CD14-positive monocyte (primary cell): ENCODE data around the gene KIAA0408. TPM values are rescaled to one million over a fixed set of nuclear protein-coding genes. Genes with fewer than 3 reads are reported as not detected.

Experiments used
- DNase-seq, 3 donors: peaks; one replicate each; pipeline ENCODE4 v3.0.0-alpha.2; 2011 to 2022
- H2AFZ ChIP-seq: 2 replicates; pipeline ENCODE4 v1.6.0; 2012; ENCODE audit warnings: mild to moderate bottlenecking, low read depth, low read length, inconsistent platforms; ENCODE audit not compliant: insufficient read depth, poor library complexity, severe bottlenecking
- H3K27ac ChIP-seq, 2 donors: 1 replicate in 1 of 2; 2 replicates in 1 of 2; pipeline ENCODE4 v1.5.1; 2012 to 2013; ENCODE audit warnings: low read length in 2 of 2, control low read depth in 1 of 2, inconsistent platforms in 1 of 2, low read depth in 1 of 2, mild to moderate bottlenecking in 1 of 2
- H3K27me3 ChIP-seq, 2 donors: one replicate each; pipeline versions ENCODE4 v1.6.0 to v1.6.1; 2011 to 2013; ENCODE audit warnings: low read length in 2 of 2; ENCODE audit not compliant: control insufficient read depth in 2 of 2, insufficient read depth in 2 of 2
- H3K36me3 ChIP-seq, 2 donors: replicated peaks in 1 of 2; 1 replicate in 1 of 2; 2 replicates in 1 of 2; pipeline versions ENCODE4 v1.5.1 to v1.6.1; 2012 to 2013; ENCODE audit warnings: low read length in 2 of 2, control low read depth in 1 of 2, inconsistent platforms in 1 of 2, mild to moderate bottlenecking in 1 of 2; ENCODE audit not compliant: insufficient read depth in 2 of 2, control insufficient read depth in 1 of 2
- H3K4me1 ChIP-seq, 2 donors: 1 replicate in 1 of 2; 2 replicates in 1 of 2; pipeline versions ENCODE4 v1.5.1 to v1.6.1; 2012 to 2013; ENCODE audit warnings: low read length in 2 of 2, control low read depth in 1 of 2, inconsistent platforms in 1 of 2, mild to moderate bottlenecking in 1 of 2, moderate library complexity in 1 of 2; ENCODE audit not compliant: insufficient read depth in 2 of 2, control insufficient read depth in 1 of 2
- H3K4me2 ChIP-seq: replicated peaks from 2 replicates; pipeline ENCODE3; 2012; ENCODE audit warnings: low read length, moderate library complexity, mild to moderate bottlenecking; ENCODE audit not compliant: poor library complexity, severe bottlenecking; ENCODE audit errors: extremely low read depth
- H3K4me3 ChIP-seq, 3 experiments: fragments of 200-600 bp in 1 of 3; sonication (generic) in 1 of 3; replicated peaks in 1 of 3; 1 replicate in 2 of 3; 2 replicates in 1 of 3; pipeline ENCODE4 v1.5.1; 2011 to 2013; ENCODE audit warnings: low read length in 3 of 3, mild to moderate bottlenecking in 3 of 3, control low read depth in 2 of 3, low read depth in 2 of 3, inconsistent platforms in 1 of 3, moderate library complexity in 1 of 3
- H3K79me2 ChIP-seq: 2 replicates; pipeline ENCODE4 v1.6.0; 2012; ENCODE audit warnings: mild to moderate bottlenecking, control low read depth, inconsistent platforms, low read length, moderate library complexity; ENCODE audit not compliant: insufficient read depth
- H3K9ac ChIP-seq: 2 replicates; pipeline ENCODE4 v1.6.0; 2017; ENCODE audit warnings: low read length, mild to moderate bottlenecking; ENCODE audit not compliant: insufficient read depth, poor library complexity, severe bottlenecking
- H3K9me3 ChIP-seq, 2 donors: replicated peaks in 1 of 2; 1 replicate in 1 of 2; 2 replicates in 1 of 2; pipeline versions ENCODE4 v1.5.1 to v1.6.1; 2012 to 2013; ENCODE audit warnings: low read length in 2 of 2, control low read depth in 1 of 2; ENCODE audit not compliant: control insufficient read depth in 1 of 2, insufficient read depth in 1 of 2
- H4K20me1 ChIP-seq: 2 replicates; pipeline ENCODE4 v1.6.0; 2012; ENCODE audit warnings: mild to moderate bottlenecking, low read length, control low read depth, moderate library complexity; ENCODE audit not compliant: insufficient read depth
- H3K27ac Mint-ChIP-seq, 7 donors: one replicate each; pipeline ENCODE4 v1.8.0; 2020; ENCODE audit warnings: mild to moderate bottlenecking in 7 of 7, mixed read lengths in 7 of 7, moderate library complexity in 6 of 7, inconsistent platforms in 2 of 7
- H3K27me3 Mint-ChIP-seq, 3 donors: one replicate each; pipeline ENCODE4 v1.8.0; 2021 to 2022; ENCODE audit warnings: low read depth in 3 of 3, mild to moderate bottlenecking in 3 of 3, mixed read lengths in 3 of 3, moderate library complexity in 3 of 3, inconsistent platforms in 1 of 3
- H3K36me3 Mint-ChIP-seq, 2 donors: one replicate each; pipeline ENCODE4 v1.8.0; 2020; ENCODE audit warnings: mixed read lengths in 2 of 2, inconsistent platforms in 1 of 2, mild to moderate bottlenecking in 1 of 2
- H3K4me1 Mint-ChIP-seq: one replicate; pipeline ENCODE4 v1.8.0; 2020; ENCODE audit warnings: mild to moderate bottlenecking, mixed read lengths
- H3K4me3 Mint-ChIP-seq, 2 donors: one replicate each; pipeline ENCODE4 v1.8.0; 2020; ENCODE audit warnings: mild to moderate bottlenecking in 2 of 2, mixed read lengths in 2 of 2, moderate library complexity in 1 of 2
- H3K9me3 Mint-ChIP-seq, 7 donors: one replicate each; pipeline ENCODE4 v1.8.0; 2020 to 2022; ENCODE audit warnings: mixed read lengths in 7 of 7, mild to moderate bottlenecking in 6 of 7, moderate library complexity in 6 of 7, inconsistent platforms in 2 of 7
- WGBS: methylation state at CpG from one replicate; pipeline ENCODE4 v1.1.5; 2013; ENCODE audit warnings: missing lambda C conversion rate; ENCODE audit not compliant: insufficient coverage; 5-methylcytosine and 5-hydroxymethylcytosine counted together
- intact Hi-C, 2 donors: fragments of 100-400 bp; cut with micrococcal nuclease; formaldehyde crosslinking; loops; one replicate each; pipeline versions ENCODE4 v1.15.0 to v1.15.1; 2023
- polyA plus RNA-seq, 3 donors: library from polyadenylated mRNA; depleted of rRNA in 1 of 3; unstranded in 2 of 3; stranded (reverse) in 1 of 3; fragments of 300-500 nt in 2 of 3; fragments of >200 nt in 1 of 3; fragmentation: Illumina TruSeq in 2 of 3; gene quantifications; 1 replicate in 2 of 3; 2 replicates in 1 of 3; pipeline ENCODE4 v1.2.3, GENCODE V29; 2012 to 2021
- TF ChIP-seq, protein P1 (sequence below): fragments of 200-600 bp; IDR thresholded peaks from one replicate; pipeline ENCODE4 v1.8.0; 2022; ENCODE audit warnings: antibody characterized with exemption, mild to moderate bottlenecking

KIAA0408 gene
- polyA plus RNA-seq, 3 donors = 0.03 TPM; not detected in 2

DNA sequence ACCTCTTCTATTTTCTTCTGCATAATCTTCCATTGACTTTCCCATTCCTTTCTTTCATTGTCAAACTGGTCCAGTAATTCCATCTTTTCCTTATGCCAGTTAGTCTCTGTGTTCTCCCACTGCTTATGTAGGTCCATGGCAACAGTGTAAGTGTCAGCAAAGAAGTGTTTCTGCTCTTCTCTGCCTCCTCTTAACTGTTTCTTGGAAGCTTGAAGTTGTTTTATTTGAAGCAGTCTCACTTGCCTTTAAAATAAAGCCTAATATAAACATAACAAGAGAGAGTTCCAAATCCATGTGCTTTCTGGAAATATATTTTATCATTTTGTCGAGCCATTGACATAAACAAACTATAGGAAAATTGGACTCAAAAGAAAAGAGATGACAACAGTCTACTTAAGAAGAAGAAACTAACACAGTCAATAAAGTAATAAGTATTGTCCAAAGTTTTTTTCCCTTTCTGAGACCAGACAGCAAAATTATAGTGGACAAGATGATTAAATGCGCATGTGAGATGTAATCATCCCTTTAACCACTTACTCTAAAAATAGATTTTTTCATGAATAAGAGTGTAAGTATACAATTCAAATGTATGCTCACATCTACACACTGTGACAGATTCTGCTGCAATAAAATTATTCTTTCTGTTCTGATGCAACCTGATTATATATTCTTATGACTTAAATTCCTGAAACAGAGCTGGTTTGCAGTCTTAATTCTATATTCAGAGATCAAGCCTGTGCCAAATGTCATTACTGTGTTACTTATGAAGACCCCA is 5.2 kb downstream of the KIAA0408 start:
- Histone ChIP-seq H3K4me3 (no peak overlapping the region), H3K9me3 (no peaks in the 10 kb centered on the region), H3K27me3 (no peaks in the 10 kb centered on the region), H3K79me2 (no peaks in the 10 kb centered on the region), H3K4me1 (peaks cover 28 to 30% of the 10 kb centered on the region in 2 donors), H4K20me1 (no peaks in the 10 kb centered on the region), H3K9ac (no peak overlapping the region), H3K27ac (no peak overlapping the region), H2AFZ (no peak overlapping the region), H3K36me3 (no peaks in the 10 kb centered on the region), H3K4me2 (no peak overlapping the region)
- Mint-ChIP-seq H3K9me3 (no peaks in the 10 kb centered on the region), H3K36me3 (no peaks in the 10 kb centered on the region), H3K4me1 (peaks cover 30% of the 10 kb centered on the region), H3K27me3 (peaks cover 0 to 6% (median 2%) of the 10 kb centered on the region in 3 donors), H3K27ac (no peak overlapping the region), H3K4me3 (no peak overlapping the region)
- TF ChIP-seq, protein P1, sequence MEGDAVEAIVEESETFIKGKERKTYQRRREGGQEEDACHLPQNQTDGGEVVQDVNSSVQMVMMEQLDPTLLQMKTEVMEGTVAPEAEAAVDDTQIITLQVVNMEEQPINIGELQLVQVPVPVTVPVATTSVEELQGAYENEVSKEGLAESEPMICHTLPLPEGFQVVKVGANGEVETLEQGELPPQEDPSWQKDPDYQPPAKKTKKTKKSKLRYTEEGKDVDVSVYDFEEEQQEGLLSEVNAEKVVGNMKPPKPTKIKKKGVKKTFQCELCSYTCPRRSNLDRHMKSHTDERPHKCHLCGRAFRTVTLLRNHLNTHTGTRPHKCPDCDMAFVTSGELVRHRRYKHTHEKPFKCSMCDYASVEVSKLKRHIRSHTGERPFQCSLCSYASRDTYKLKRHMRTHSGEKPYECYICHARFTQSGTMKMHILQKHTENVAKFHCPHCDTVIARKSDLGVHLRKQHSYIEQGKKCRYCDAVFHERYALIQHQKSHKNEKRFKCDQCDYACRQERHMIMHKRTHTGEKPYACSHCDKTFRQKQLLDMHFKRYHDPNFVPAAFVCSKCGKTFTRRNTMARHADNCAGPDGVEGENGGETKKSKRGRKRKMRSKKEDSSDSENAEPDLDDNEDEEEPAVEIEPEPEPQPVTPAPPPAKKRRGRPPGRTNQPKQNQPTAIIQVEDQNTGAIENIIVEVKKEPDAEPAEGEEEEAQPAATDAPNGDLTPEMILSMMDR = no peak
- DNase-seq = no peak
- no CpG with 5 or more reads among the region's 2 CpGs for WGBS
- intact Hi-C loops = loop anchor here in 1 of 2 donors (10.0 kb wide), 1 partner anchor 61 kb away; the partner anchor contains the start of gene MTCL3

DNA sequence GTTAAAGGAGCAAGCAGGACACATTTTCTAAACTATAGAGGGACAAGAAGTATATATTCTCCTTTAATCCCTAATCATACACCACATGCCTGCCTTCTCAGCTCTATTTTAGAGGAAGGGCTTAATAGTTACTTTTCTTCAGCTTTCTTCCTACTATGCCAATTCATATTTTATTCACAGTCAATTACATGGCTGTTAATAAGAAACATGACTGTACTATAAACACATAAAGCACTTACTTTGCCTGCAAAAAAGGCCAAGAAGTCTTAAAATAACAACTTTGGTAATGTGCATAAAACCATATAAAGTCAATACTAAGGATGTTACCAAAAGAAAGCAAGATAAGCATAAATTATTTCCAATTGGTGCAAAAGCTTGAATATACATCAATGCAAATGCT is 6.4 kb downstream of the KIAA0408 start:
- H3K27ac Mint-ChIP-seq = no peak overlapping the region
- Histone ChIP-seq H3K27ac (no peak overlapping the region), H2AFZ (no peak overlapping the region), H3K4me1 (peaks cover 16 to 18% of the 10 kb centered on the region in 2 donors), H3K9me3 (no peaks in the 10 kb centered on the region), H3K36me3 (no peaks in the 10 kb centered on the region), H4K20me1 (no peaks in the 10 kb centered on the region), H3K27me3 (no peaks in the 10 kb centered on the region), H3K4me3 (no peak overlapping the region), H3K79me2 (no peaks in the 10 kb centered on the region), H3K9ac (no peak overlapping the region), H3K4me2 (no peak overlapping the region)
- DNase-seq = no peak
- intact Hi-C loops = loop anchor here in 1 of 2 donors (10.0 kb wide), 1 partner anchor 62 kb away; the partner anchor contains the start of gene MTCL3
- peaks cover 0 to 5% (median 2%) of the 10 kb centered on the region in 3 donors for H3K27me3 Mint-ChIP-seq
- no peaks in the 10 kb centered on the region for H3K36me3 Mint-ChIP-seq
- TF ChIP-seq, protein P1 = no peak
- H3K4me1 Mint-ChIP-seq = peaks cover 18% of the 10 kb centered on the region
- no peaks in the 10 kb centered on the region for H3K9me3 Mint-ChIP-seq
- no peak overlapping the region for H3K4me3 Mint-ChIP-seq
